GM18951 (cell line): ENCODE results near the gene VANGL2.

ENCODE experiments used
- POLR2A ChIP-seq: IDR thresholded peaks from 4 replicates; pipeline ENCODE4 v1.6.1; 2011; ENCODE audit warnings: mild to moderate bottlenecking; ENCODE audit not compliant: insufficient read length, insufficient read depth; ENCODE audit errors: extremely low read depth
- in situ Hi-C: fragments of 300-500 bp; cut with MboI; formaldehyde crosslinking; loops from one replicate; pipeline ENCODE4 v1.12.0; 2022; ENCODE audit warnings: low sequenced_read_pairs, mixed read lengths, inconsistent platforms; ENCODE audit not compliant: unreplicated experiment

VANGL2 gene

GRCh38 chr1:160363951-160364735 is 36.2 kb upstream of the VANGL2 start:
- in situ Hi-C loops, result no loop called here
- no peak for TF ChIP-seq POLR2A

DNA sequence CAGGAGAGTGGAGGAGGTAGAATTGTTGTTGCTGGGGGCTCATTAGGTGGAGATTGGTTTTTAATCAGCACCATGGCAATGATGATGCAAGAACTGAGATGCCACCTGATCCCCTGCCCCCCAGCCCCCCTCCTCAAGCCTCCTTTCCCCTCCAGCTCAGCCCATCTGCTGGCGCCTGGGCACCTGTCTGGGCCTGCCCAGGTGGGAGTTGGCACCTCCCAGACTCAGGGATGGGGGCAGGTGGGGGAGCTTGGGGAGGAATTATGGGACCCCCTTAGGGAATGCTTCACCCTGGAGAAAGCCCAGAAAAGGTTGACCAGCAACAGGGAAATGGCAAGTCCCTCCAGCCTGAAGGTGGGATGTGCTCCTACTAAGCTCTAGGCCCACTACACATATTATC is 35.0 kb upstream of the VANGL2 start:
- no peak for TF ChIP-seq POLR2A
- in situ Hi-C loops, result no loop called here

DNA sequence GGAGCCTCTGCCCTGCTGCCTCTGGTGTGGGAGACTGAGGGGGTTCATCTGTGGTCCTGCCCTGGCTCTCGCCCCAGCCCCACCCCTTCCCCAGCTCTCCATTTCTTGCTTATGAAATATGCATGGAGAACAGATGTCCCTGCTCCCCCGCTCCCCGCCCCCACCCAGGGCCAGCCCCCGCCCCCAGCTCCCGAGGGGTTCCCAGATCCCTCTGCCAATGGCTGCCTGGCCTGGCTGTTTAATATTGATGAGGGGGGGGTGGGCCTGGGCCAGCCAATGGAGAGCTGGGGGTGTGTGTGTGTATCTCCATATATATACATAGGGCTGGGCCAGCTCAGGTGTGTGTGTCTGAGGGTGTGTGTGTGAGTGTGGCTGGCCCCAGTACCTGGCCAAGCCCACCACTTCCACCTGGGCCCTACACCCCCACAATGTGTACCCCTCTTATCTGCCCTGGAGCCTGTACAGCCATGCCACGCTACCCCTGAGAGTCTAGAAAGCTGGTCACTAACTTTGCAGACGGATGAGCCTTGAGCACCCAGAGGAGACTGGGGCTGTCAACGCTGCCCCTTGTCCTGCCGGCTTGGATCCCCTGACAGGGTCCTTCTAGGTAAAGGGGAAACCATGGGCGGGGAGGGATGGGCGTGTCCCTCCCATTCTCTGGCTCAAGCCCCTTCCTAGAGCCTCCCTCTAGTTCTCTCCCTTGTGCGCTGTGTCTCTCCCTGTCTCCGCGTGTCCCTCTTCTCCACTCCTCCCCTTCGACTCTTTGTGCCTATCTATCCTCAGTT is 33.4 kb upstream of the VANGL2 start, which contains the start of gene NHLH1:
Gene NHLH1 (plus strand): TSS at position 341 of the 785 bp plus-strand sequence. CDS start 3,661 bp downstream, outside the sequence.
- no peak for TF ChIP-seq POLR2A
- in situ Hi-C loops, result no loop called here

GRCh38 chr1:160367516-160367900 is 32.9 kb upstream of the VANGL2 start:
- in situ Hi-C loops, result no loop called here
- TF ChIP-seq POLR2A, result no peak

GRCh38 chr1:160367934-160368923 is 32.1 kb upstream of the VANGL2 start:
- in situ Hi-C loops, result no loop called here
- no peak for TF ChIP-seq POLR2A

DNA sequence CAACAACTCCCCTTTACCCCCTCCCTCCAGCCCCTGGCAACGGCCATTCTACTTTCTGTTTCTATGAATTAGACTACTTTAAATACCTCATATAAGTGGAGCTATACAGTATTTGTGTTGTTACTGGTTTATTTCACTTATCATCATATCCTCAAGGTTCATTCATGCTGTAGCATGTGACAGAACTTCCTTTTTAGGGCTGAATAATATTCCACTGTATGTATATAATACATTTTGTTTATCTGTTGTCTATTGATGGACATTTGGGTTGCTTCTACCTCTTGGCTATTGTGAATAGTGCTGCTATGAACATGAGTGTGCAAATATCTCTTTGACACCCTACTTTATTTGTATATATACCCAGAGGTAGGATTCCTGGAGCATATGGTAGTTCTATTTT is 31.3 kb upstream of the VANGL2 start:
- no peak for TF ChIP-seq POLR2A
- in situ Hi-C loops, result no loop called here

- in situ Hi-C loops, result no loop called here
- no peak for TF ChIP-seq POLR2A
Observed at GRCh38 chr1:160370561-160371345, 29.6 kb upstream of the VANGL2 start.

- no peak for TF ChIP-seq POLR2A
- in situ Hi-C loops, result no loop called here
Observed at GRCh38 chr1:160371346-160371631, 29.1 kb upstream of the VANGL2 start.

DNA sequence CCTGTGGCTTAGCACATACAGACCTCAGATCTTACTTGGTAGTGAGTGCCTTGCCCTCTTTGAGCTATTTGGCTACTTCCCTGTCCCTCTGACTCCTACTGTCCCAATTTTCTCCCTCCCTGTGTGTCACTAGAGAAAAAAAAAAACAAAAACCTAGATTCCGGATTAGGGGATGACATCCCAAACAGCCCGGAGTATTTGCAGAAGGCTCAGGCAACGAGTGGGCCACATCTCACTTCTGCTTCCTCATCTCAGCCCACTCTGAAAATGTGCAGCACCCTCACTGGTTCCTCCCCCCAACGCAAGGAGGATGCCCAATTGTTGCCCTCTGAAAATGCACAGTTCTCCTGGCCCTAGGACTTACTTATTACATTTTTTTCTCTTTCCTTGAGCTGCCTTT is 28.6 kb upstream of the VANGL2 start:
- in situ Hi-C loops, result no loop called here
- TF ChIP-seq POLR2A, result no peak

GRCh38 chr1:160373696-160374095 is 26.7 kb upstream of the VANGL2 start:
- no peak for TF ChIP-seq POLR2A
- in situ Hi-C loops, result no loop called here

DNA sequence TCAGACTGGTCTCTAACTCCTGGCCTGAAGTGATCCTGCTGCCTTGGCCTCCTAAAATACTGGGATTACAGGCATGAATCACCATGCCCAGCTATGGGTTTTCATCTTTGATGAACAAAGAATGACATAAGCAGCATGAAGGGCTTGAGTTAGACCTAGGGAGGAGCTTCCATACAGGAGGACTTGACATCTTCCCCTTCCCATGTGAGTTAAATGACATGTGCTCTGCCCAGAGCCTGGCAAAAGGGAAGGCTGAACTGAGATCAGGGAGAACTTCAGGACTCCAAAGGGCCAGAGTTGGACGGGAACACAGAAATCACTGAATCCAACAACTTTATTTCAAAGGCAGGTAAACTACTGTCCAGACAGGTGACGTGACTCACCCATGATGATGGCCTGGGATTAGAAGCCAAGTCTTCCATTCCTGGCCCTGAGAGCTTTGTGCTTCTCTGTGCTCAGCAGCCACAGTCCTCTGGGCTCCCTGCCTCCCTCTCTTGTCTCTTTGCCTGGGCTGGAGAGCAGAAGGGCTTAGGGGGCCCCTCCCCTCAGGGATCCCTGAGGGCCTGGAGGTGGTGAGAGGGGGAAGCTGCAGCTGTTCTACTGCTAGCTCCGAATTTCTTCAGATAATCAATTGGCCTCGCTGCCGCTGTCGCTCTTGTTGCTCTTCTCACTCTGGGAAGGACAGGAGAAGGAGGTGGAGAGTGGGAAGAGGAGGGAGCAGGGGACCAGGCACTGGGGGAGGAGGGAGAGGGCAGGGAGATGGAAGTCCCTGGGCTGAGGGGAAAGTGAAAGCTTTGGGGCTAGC is 25.9 kb upstream of the VANGL2 start:
- TF ChIP-seq POLR2A, result no peak
- in situ Hi-C loops, result no loop called here
